ENCODE results near the gene LZTR1. TPM values are rescaled to one million over a fixed set of nuclear protein-coding genes. Genes with fewer than 3 reads are reported as not detected.
A peak's percentile ranks its signal among the peaks of the same experiment; 100 is the strongest.

Gene LZTR1
- total RNA-seq, 2 experiments from 2014 or later, result 29.1 to 34.5 TPM

DNA sequence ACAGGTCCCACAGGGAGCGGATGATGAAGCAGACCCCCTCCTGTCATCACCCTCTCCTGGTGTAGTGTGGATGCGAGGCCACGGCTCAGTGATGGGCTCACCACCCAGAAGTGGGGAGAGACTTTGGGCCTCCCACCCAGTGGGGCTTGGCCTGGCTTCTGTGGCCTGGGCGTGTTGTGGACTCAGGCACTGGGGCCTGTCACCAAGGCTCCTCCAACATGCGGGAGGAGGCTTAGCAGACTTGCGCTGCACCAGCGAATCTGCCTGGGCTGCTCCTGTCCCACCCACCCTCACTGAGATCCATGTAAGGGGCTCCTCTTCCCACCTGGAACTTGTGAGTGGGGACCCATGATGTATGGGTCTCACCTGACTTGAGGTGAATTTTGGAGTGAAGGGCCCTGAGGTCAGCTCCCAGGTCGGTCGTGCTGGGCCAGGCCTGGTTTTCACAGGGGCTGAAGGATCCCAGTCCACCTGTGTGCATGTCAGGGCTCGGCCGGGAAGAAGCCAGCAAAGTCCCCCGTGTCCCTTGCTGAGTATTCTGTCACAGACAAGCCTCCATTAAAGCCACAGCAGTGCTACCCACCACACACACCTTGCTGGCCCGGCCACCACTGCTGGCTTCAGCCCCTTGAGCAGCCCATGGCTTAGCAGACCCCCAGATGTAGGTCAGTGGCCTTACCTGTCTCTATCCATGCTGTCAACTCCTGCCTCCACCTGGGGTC, 15.6 kb downstream of the LZTR1 start:
- peak overlapping the region; percentile 31 for H3K27ac Mint-ChIP-seq
- ChIA-PET POLR2A (interaction anchor here (1.0 to 5.0 kb wide), 2 partner anchors 12 to 16 kb away, joined by 3 to 20 read pairs; no protein-coding TSS in a partner anchor), CTCF (no interaction called here)
- peaks cover 7% of the 10 kb centered on the region for H3K4me1 Mint-ChIP-seq (ENCODE audit: low read depth)
- peaks cover 3% of the 10 kb centered on the region for H3K36me3 Mint-ChIP-seq (ENCODE audit: low read depth)
- intact Hi-C loops (cut with micrococcal nuclease), result no loop called here
- DNase-seq, result no peak
- H3K27me3 Mint-ChIP-seq, result no peaks in the 10 kb centered on the region
- TF ChIP-seq, protein P1, sequence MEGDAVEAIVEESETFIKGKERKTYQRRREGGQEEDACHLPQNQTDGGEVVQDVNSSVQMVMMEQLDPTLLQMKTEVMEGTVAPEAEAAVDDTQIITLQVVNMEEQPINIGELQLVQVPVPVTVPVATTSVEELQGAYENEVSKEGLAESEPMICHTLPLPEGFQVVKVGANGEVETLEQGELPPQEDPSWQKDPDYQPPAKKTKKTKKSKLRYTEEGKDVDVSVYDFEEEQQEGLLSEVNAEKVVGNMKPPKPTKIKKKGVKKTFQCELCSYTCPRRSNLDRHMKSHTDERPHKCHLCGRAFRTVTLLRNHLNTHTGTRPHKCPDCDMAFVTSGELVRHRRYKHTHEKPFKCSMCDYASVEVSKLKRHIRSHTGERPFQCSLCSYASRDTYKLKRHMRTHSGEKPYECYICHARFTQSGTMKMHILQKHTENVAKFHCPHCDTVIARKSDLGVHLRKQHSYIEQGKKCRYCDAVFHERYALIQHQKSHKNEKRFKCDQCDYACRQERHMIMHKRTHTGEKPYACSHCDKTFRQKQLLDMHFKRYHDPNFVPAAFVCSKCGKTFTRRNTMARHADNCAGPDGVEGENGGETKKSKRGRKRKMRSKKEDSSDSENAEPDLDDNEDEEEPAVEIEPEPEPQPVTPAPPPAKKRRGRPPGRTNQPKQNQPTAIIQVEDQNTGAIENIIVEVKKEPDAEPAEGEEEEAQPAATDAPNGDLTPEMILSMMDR (IDR thresholded peaks at IDR 0.05), result no peak
- H3K9me3 Mint-ChIP-seq, result no peaks in the 10 kb centered on the region
- no peak for ATAC-seq
- H3K4me3 Mint-ChIP-seq, result no peak overlapping the region

DNA sequence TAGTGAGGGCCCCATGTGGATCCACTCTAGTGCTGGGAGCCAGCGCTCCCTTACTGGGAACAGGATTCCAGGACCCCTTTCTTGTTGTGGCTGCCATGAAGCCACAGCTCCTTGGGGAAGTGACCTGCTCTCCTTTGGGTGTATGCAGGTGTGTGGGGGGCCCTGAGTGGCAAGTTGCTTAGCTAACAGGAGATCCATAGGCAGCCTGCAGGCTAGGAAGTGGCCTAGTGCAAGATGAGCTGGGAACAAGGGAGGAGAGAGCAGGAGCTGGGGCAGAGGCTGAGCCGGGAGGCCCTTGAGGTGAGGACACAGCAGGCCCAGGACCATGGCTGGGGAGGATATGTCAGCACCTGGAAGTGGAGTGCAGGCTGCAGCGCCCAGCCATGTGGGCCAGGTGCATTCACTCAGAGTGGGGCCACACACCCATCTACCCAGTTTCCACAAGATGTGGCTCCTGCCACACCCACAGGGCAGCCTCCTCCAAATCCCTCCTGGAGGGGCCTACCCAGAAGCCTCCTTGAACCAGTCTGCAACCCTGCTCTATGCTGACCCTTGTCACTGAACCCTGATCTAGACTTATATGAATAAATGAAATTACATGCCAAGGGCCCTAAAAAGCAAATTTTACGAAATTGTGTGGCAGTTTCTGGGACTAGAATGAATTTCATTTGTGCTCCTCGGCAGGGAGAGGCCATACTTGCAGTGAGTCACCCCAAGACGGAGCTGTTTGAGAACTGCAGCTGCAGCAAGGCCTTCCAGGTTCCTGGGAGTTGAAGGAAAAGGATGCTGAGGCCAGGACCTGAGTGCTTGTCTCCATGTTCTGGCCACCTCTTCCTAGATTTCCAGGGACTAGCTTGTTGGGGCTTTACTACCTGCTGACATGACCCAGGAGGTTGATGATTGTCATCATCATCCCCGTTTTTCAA, 16.6 kb downstream of the LZTR1 start:
- no peak for DNase-seq
- Mint-ChIP-seq H3K4me3 (no peak overlapping the region), H3K27me3 (no peaks in the 10 kb centered on the region), H3K4me1 (ENCODE audit: low read depth) (peaks cover 9% of the 10 kb centered on the region), H3K36me3 (ENCODE audit: low read depth) (peaks cover 3% of the 10 kb centered on the region), H3K9me3 (no peaks in the 10 kb centered on the region), H3K27ac (peak overlapping the region; percentile 38)
- no peak for ATAC-seq
- intact Hi-C loops (cut with micrococcal nuclease), result no loop called here
- ChIA-PET CTCF (interaction anchor here (0.8 to 1.5 kb wide), 2 partner anchors 37 to 57 kb away, joined by 3 to 9 read pairs; no protein-coding TSS in a partner anchor), POLR2A (interaction anchor here (1.0 to 5.5 kb wide), 5 partner anchors 8 to 42 kb away, joined by 3 to 51 read pairs (median 20); partner anchors contain the start of gene LZTR1)
- TF ChIP-seq, protein P1 (IDR thresholded peaks at IDR 0.05), result no peak

DNA sequence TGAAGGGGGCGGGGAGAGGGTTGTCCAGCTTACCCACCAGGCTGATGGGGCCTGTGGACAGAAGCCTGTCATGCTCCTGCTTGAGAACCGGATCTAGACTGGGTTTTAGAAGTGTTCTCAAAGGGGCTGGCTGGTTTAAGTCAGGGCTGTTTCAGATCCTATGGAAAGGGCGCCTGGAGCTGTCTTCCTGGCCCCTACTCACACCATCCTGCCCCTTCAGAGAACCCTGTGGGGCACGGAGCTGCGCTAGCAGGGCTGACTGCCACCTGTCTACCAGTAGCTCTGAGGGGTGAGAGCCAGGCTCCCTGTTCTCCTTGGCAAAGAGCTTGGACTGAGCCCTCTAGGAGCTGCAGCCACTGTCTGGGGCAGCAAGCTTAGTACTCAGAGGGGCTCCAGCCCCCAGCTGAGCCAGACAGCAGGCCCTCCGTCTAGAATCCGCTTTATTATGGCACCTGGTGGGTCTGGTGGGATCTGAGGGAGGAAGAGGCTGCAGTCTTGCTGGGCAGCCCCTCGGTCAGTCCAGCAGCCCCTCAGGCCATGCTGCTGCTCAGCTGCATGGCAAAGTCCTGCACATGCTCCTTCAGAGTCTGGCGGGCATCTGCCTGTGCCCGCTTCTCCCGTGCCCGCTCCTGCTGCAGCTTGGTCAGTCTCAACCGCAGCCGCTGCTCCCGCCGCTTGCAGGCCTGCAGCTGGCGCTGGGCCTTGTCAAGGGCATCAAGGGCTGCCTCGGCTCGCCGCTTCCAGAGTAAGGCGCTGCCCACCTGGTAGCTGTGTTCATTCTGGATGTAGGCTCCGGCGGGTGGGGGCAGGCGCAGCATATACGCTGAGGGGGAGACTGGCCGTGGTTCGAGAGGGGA, 17.5 kb downstream of the LZTR1 start:
- POLR2A ChIA-PET, result interaction anchor here (1.1 to 5.5 kb wide), 6 partner anchors 9 to 79 kb away, joined by 3 to 51 read pairs (median 12); partner anchors contain the start of genes LZTR1 and P2RX6
- H3K27ac Mint-ChIP-seq, result peak overlapping the region; percentile 96

DNA sequence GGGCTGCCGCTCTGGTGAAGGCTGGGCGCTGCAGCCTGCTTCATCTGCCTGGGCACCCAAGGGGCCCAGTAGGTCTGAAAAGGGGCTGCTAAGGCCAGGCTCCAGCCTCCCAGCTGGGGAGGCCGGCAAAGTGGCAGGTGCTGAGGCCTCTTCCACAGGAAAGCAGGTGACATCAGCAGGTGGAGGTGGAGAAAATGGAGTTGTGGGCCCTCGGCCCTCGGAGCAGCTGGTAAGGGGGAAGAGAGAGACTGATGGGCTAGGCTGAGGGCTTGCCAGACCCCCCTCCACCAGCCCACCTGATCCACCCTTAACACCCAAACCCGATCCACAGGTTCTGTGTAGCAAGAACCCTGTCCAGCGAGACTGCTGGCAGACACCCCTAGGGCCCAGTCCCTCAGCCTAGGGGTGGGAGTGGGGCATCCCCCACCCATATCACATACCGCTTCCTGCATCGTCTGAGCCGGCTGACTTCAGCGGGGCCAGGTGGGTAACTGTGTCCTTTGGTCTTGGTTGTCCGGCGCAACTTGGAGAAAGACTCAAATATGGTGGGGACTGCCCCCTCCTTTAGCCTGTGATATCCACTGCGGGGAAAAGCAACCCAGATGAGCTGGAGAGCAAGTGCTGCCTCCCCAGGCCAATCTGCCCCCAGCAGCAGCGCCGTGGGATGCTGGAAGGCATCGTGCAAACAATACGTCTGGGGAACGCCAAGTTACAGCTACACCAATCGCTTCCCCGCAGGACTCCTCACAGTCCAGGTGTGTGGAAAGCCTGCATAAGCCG, 18.3 kb downstream of the LZTR1 start:
- DNase-seq, result peak; percentile 22
- H3K27me3 Mint-ChIP-seq, result no peaks in the 10 kb centered on the region
- no peak for ATAC-seq
- ChIA-PET POLR2A (interaction anchor here (1.1 to 5.5 kb wide), 5 partner anchors 10 to 80 kb away, joined by 3 to 51 read pairs (median 20); partner anchors contain the start of genes LZTR1 and P2RX6), CTCF (interaction anchor here (0.7 to 1.5 kb wide), 2 partner anchors 20 to 39 kb away, joined by 3 to 9 read pairs; no protein-coding TSS in a partner anchor)
- H3K36me3 Mint-ChIP-seq (ENCODE audit: low read depth), result peaks cover 3% of the 10 kb centered on the region
- no peaks in the 10 kb centered on the region for H3K9me3 Mint-ChIP-seq
- peak overlapping the region; percentile 96 for H3K27ac Mint-ChIP-seq
- H3K4me1 Mint-ChIP-seq (ENCODE audit: low read depth), result peaks cover 15% of the 10 kb centered on the region
- TF ChIP-seq, protein P1 (IDR thresholded peaks at IDR 0.05), result no peak
- peak overlapping the region; percentile 92 for H3K4me3 Mint-ChIP-seq
- intact Hi-C loops (cut with micrococcal nuclease), result no loop called here

More for the DNA sequence above, 17.5 kb downstream of the LZTR1 start:
- Mint-ChIP-seq H3K9me3 (no peaks in the 10 kb centered on the region), H3K4me3 (peak overlapping the region; percentile 92), H3K36me3 (ENCODE audit: low read depth) (peaks cover 3% of the 10 kb centered on the region), H3K4me1 (ENCODE audit: low read depth) (peaks cover 15% of the 10 kb centered on the region), H3K27me3 (no peaks in the 10 kb centered on the region)
- intact Hi-C loops (cut with micrococcal nuclease), result no loop called here
- no peak for DNase-seq
- TF ChIP-seq, protein P1 (IDR thresholded peaks at IDR 0.05), result no peak
- CTCF ChIA-PET, result interaction anchor here (0.8 to 1.5 kb wide), 2 partner anchors 38 to 56 kb away, joined by 3 to 9 read pairs; no protein-coding TSS in a partner anchor
- ATAC-seq, result no peak
